ENCODE data around the gene TRIM73.
"Not testable (repeated sequence)": the region's sequence is repeated elsewhere in the genome, so short reads cannot be mapped to it uniquely, and the experiment has no call there.

- TF ChIP-seq CTCF (IDR thresholded peaks at IDR 0.05; ENCODE audit: extremely low read depth in 1 of 2, insufficient read depth in 1 of 2, low read depth in 1 of 2, low read length in 2 of 2); MYC (IDR thresholded peaks at IDR 0.05; ENCODE audit: low read depth, low read length); EZH2 (IDR thresholded peaks at IDR 0.05; ENCODE audit: borderline replicate concordance, low read depth, low read length, severe bottlenecking); POLR2A (IDR thresholded peaks at IDR 0.05; ENCODE audit: low read depth, low read length); JUN (IDR thresholded peaks at IDR 0.05; ENCODE audit: borderline replicate concordance, insufficient read depth, insufficient read length, low read depth); POLR2AphosphoS5 (IDR thresholded peaks at IDR 0.05; ENCODE audit: insufficient read depth, low read depth, low read length); MAX (IDR thresholded peaks at IDR 0.05; ENCODE audit: insufficient read depth, insufficient read length); GATA2 (IDR thresholded peaks at IDR 0.05; ENCODE audit: insufficient read depth, insufficient read length, low read depth, low read length); FOS (IDR thresholded peaks at IDR 0.05; ENCODE audit: borderline replicate concordance, insufficient read depth, low read length): not testable (repeated sequence)
These were observed 36.5 kb upstream of the TRIM73 start for GRCh38 chr7:75358671-75359541.
